CD4-positive, alpha-beta T cell (primary cell): Measurements from ENCODE around the gene AQP10. TPM values are rescaled to one million over a fixed set of nuclear protein-coding genes. Genes with fewer than 3 reads are reported as not detected.

Experiments used
- ATAC-seq: fragments of 200-7000 bp; cut with Tn5 transposase; one replicate; pipeline ENCODE4 v1.10.0; 2022; ENCODE audit warnings: mild to moderate bottlenecking; ENCODE audit not compliant: poor library complexity
- CTCF ChIA-PET: fragments of 350-600 bp; sonication (Branson Sonifier 250); formaldehyde crosslinking; loops from one replicate; lab custom pipeline; 2021; ENCODE audit warnings: antibody characterized with exemption, inconsistent platforms; lab: Charles Lee
- POLR2A ChIA-PET: fragments of 350-600 bp; sonication (Branson Sonifier 250); formaldehyde crosslinking; loops from one replicate; lab custom pipeline; 2021; ENCODE audit warnings: antibody characterized with exemption, inconsistent platforms; lab: Charles Lee
- DNase-seq, 14 experiments: peaks; one replicate each; pipeline ENCODE4 v3.0.0-alpha.2; 2013 to 2020; ENCODE audit warnings: mixed read lengths in 2 of 14
- H3K27ac ChIP-seq, 2 donors: one replicate each; pipeline versions ENCODE4 v1.5.1 to v1.7.0; 2013; ENCODE audit warnings: low read length in 2 of 2, low read depth in 1 of 2, mild to moderate bottlenecking in 1 of 2
- H3K27me3 ChIP-seq, 2 experiments: 1 replicate in 1 of 2; 2 replicates in 1 of 2; pipeline versions ENCODE4 v1.6.1 to v1.7.0; 2013; ENCODE audit warnings: low read length in 2 of 2, control low read depth in 1 of 2, mild to moderate bottlenecking in 1 of 2, moderate library complexity in 1 of 2; ENCODE audit not compliant: insufficient read depth in 2 of 2, control insufficient read depth in 1 of 2
- H3K36me3 ChIP-seq: one replicate; pipeline ENCODE4 v1.6.1; 2013; ENCODE audit warnings: low read length, control low read depth; ENCODE audit not compliant: insufficient read depth
- H3K4me1 ChIP-seq: one replicate; pipeline ENCODE4 v1.6.1; 2013; ENCODE audit warnings: low read length, control low read depth; ENCODE audit not compliant: insufficient read depth
- H3K4me3 ChIP-seq: one replicate; pipeline ENCODE4 v1.5.1; 2013; ENCODE audit warnings: mild to moderate bottlenecking, low read length, moderate library complexity
- H3K9me3 ChIP-seq, 2 experiments: 1 replicate in 1 of 2; 2 replicates in 1 of 2; pipeline versions ENCODE4 v1.6.1 to v1.7.0; 2013; ENCODE audit warnings: low read length in 2 of 2, mild to moderate bottlenecking in 2 of 2, control low read depth in 1 of 2, moderate library complexity in 1 of 2; ENCODE audit not compliant: control insufficient read depth in 1 of 2, insufficient read depth in 1 of 2
- H3K27ac Mint-ChIP-seq: one replicate; pipeline ENCODE4 v1.8.0; 2020; ENCODE audit warnings: mixed read lengths
- H3K27me3 Mint-ChIP-seq: one replicate; pipeline ENCODE4 v1.8.0; 2021; ENCODE audit warnings: mixed read lengths
- H3K36me3 Mint-ChIP-seq: one replicate; pipeline ENCODE4 v1.8.0; 2021; ENCODE audit warnings: low read depth, mixed read lengths
- H3K4me1 Mint-ChIP-seq: one replicate; pipeline ENCODE4 v1.8.0; 2021; ENCODE audit warnings: low read depth, mixed read lengths
- H3K4me3 Mint-ChIP-seq: one replicate; pipeline ENCODE4 v1.8.0; 2020; ENCODE audit warnings: mild to moderate bottlenecking, mixed read lengths
- H3K9me3 Mint-ChIP-seq: one replicate; pipeline ENCODE4 v1.8.0; 2020; ENCODE audit warnings: mixed read lengths
- intact Hi-C, 2 experiments: fragments of 100-400 bp; cut with DNase I in 1 of 2; cut with micrococcal nuclease in 1 of 2; formaldehyde crosslinking; loops; one replicate each; pipeline versions ENCODE4 v1.15.1 to v1.9.0; 2023 to 2025; cut with DNase I, micrococcal nuclease
- polyA plus RNA-seq, 2 donors: library from polyadenylated mRNA; unstranded; fragments of 120-200 nt; gene quantifications; one replicate each; pipeline ENCODE4 v1.2.1, GENCODE V29; 2013
- total RNA-seq, 174 experiments: library from RNA in 2 of 174; stranded (reverse) in 2 of 174; gene quantifications; one replicate each; pipeline ENCODE4 v1.2.3 and lab custom pipeline; 2021 to 2026
- TF ChIP-seq, protein P1 (sequence below): fragments of 200-600 bp; IDR thresholded peaks from one replicate; pipeline ENCODE4 v1.8.0; 2022; ENCODE audit warnings: antibody characterized with exemption, mild to moderate bottlenecking

Gene AQP10, protein sequence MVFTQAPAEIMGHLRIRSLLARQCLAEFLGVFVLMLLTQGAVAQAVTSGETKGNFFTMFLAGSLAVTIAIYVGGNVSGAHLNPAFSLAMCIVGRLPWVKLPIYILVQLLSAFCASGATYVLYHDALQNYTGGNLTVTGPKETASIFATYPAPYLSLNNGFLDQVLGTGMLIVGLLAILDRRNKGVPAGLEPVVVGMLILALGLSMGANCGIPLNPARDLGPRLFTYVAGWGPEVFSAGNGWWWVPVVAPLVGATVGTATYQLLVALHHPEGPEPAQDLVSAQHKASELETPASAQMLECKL
- total RNA-seq (not detected), total RNA-seq (lab: John Stamatoyannopoulos, UW) (0 to 0.20 (median 0) reads per million in 172 experiments)
- not detected for polyA plus RNA-seq (2013, experiment 1 of 2)
- 0.11 TPM for polyA plus RNA-seq (2013, experiment 2 of 2)

DNA sequence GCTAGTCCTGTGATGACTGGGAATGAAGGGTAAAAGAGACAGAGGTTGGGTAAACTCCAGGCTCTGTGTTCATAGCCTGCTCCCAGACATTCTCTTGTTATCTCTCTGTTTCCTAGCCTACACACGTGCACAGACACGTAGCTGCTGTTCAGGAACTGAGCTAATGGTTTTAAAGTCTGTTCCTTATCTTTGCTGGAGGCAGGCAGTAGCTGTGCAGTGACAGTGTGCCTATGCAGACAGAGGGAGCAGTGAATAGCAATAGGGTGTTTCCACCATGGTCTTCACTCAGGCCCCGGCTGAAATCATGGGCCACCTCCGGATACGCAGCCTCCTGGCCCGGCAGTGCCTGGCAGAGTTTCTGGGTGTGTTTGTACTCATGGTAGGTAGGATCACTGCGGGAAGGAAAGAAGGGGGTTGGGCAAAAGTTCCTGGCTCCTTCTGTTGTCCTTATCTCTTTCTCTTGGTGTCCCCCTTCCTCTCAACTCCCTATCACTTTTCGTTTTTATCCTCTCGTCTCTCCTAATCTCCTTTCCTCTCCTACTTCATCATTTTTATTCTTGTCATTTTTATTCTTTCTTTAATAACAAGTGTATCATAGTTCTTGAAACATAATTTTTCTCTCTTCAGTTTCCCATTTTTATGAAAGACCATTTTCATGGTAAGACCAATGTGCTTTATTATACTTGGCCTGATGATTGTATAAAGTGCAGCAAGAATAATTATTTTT is at the start of gene AQP10:
Gene AQP10 (plus strand): TSS at position 212 of the 727 bp plus-strand sequence. CDS start 63 bp downstream, at position 275.
- Mint-ChIP-seq H3K9me3 (peaks cover 4% of the 10 kb centered on the region), H3K4me1 (peaks cover 4% of the 10 kb centered on the region), H3K36me3 (peaks cover 8% of the 10 kb centered on the region), H3K27ac (no peak within 1 kb of the TSS), H3K27me3 (no peaks in the 10 kb centered on the region), H3K4me3 (no peak within 1 kb of the TSS)
- H3K9me3 ChIP-seq: peaks cover 4 to 13% of the 10 kb centered on the region in 2 experiments
- H3K4me1 ChIP-seq: peaks cover 16% of the 10 kb centered on the region
- DNase-seq: no peak
- H3K27ac ChIP-seq: no peak within 1 kb of the TSS
- CTCF ChIA-PET: interaction anchor here (0.7 kb wide), 1 partner anchor 14 kb away, joined by 3 read pairs; no protein-coding TSS in a partner anchor
- intact Hi-C loops: loop anchor here (10.0 kb wide), 2 partner anchors 224 to 764 kb away; no protein-coding TSS in a partner anchor
- no peaks in the 10 kb centered on the region for H3K27me3 ChIP-seq
- POLR2A ChIA-PET: interaction anchor here (0.9 kb wide), 1 partner anchor 64 kb away, joined by 4 read pairs; no protein-coding TSS in a partner anchor
- no peaks in the 10 kb centered on the region for H3K36me3 ChIP-seq
- ATAC-seq: no peak
- TF ChIP-seq, protein P1, sequence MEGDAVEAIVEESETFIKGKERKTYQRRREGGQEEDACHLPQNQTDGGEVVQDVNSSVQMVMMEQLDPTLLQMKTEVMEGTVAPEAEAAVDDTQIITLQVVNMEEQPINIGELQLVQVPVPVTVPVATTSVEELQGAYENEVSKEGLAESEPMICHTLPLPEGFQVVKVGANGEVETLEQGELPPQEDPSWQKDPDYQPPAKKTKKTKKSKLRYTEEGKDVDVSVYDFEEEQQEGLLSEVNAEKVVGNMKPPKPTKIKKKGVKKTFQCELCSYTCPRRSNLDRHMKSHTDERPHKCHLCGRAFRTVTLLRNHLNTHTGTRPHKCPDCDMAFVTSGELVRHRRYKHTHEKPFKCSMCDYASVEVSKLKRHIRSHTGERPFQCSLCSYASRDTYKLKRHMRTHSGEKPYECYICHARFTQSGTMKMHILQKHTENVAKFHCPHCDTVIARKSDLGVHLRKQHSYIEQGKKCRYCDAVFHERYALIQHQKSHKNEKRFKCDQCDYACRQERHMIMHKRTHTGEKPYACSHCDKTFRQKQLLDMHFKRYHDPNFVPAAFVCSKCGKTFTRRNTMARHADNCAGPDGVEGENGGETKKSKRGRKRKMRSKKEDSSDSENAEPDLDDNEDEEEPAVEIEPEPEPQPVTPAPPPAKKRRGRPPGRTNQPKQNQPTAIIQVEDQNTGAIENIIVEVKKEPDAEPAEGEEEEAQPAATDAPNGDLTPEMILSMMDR: no peak
- H3K4me3 ChIP-seq: no peak within 1 kb of the TSS

DNA sequence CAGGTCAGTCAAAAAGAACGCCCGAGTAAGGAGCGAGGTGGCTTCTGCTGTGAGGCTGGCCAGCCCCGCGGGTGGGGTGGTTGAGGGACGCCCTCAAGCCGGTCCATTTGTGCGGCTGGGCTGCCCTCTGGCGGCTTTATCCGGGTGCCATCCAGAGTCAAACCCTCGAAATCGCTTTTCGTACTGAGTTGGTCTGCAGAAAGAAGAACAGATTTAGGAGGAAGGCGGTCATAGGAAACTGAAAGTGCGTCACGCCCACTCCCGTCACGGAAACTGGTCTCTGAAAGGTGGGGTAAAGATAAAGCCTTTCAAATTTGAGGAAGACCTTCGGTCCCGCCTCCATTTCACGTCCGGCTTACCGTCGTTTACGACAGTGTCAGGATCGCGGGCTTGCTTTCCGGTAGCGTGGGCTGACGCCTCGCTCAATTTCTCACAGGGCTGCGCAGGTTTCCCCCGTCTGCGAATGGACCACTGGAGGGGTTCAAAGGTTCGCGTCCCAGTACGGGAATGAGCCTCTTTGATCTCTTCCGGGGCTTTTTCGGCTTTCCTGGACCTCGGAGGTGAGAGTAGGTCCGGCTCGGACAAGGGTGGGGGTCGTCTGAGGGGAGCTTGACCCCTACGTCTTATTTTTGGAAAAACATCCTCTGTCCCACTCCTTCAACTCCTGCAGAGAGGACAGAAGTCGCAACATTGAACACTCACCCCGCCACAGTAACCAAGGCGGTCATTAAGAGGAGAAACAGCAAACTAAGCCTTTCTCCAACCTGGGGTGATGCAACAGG is 48.5 kb upstream of the AQP10 start, which contains the start of gene HAX1:
Gene HAX1 (plus strand): TSS at position 413 of the 782 bp plus-strand sequence. CDS start 95 bp downstream, at position 508.
- Mint-ChIP-seq H3K4me3 (peak within 1 kb of the TSS; percentile 96), H3K36me3 (peaks cover 74% of the 10 kb centered on the region), H3K27ac (peak within 1 kb of the TSS; percentile 97), H3K4me1 (peaks cover 37% of the 10 kb centered on the region), H3K27me3 (no peaks in the 10 kb centered on the region), H3K9me3 (no peaks in the 10 kb centered on the region)
- TF ChIP-seq, protein P1: peak; percentile 76
- Histone ChIP-seq H3K9me3 (no peaks in the 10 kb centered on the region), H3K27me3 (no peaks in the 10 kb centered on the region), H3K4me1 (peaks cover 27% of the 10 kb centered on the region), H3K4me3 (peak within 1 kb of the TSS; percentile 82), H3K27ac (peak within 1 kb of the TSS; percentile 81 to 89), H3K36me3 (peaks cover 51% of the 10 kb centered on the region)
- POLR2A ChIA-PET: interaction anchor here (0.6 to 3.2 kb wide), 18 partner anchors 9 to 349 kb away, joined by 3 to 19 read pairs (median 4); partner anchors contain the start of genes CREB3L4, RPS27 and UBAP2L
- intact Hi-C loops: loop anchor here (1.0 to 5.0 kb wide), 12 partner anchors 51 to 475 kb away; partner anchors contain the start of genes RPS27 (in 2 of the 2), UBAP2L (in 1 of the 2) and UBE2Q1 (in 1 of the 2)
- DNase-seq: peak; percentile 90 to 99 (median 94)
- ATAC-seq: peak; percentile 85
- CTCF ChIA-PET: interaction anchor here (0.6 to 2.1 kb wide), 13 partner anchors 9 to 1238 kb away, joined by 3 to 16 read pairs (median 3); no protein-coding TSS in a partner anchor
